ENCODE data around the gene EPB41L2. TPM values are rescaled to one million over a fixed set of nuclear protein-coding genes. Genes with fewer than 3 reads are reported as not detected.

Gene EPB41L2
- total RNA-seq, 4 donors from 2014 or later, result 45.3 to 102 (median 61.9) TPM

- TF ChIP-seq POLR2AphosphoS5 (IDR thresholded peaks at IDR 0.05) (no peak), POLR2A (IDR thresholded peaks at IDR 0.05) (no peak), CTCF (IDR thresholded peaks at IDR 0.05) (no peak), EP300 (IDR thresholded peaks at IDR 0.05; ENCODE audit: low read depth) (no peak)
- H3K27me3 ChIP-seq, result no peaks in the 10 kb centered on the region
- H3K27ac ChIP-seq, result no peak overlapping the region
- 56 to 62% methylated on average over 1 of the region's 1 CpG for WGBS, 2 donors (ENCODE audit: low coverage in 1 of 2)
- intact Hi-C loops (cut with DNase I; ENCODE audit: low total_unique reads), result no loop called here
- DNase-seq, result no peak
- peaks cover 0 to 20% (median 4%) of the 10 kb centered on the region in 4 donors for H3K4me1 ChIP-seq
- in situ Hi-C loops (cut with MboI; ENCODE audit: low pct_ligation_motif_present in 1 of 4, low pct_unique_long_range_greater_than_20kb in 1 of 4, low sequenced_read_pairs in 3 of 4), result no loop called here
- no peaks in the 10 kb centered on the region for H3K9me3 ChIP-seq
- H3K36me3 ChIP-seq, result no peaks in the 10 kb centered on the region
- no peak overlapping the region for H3K4me3 ChIP-seq
Observed at GRCh38 chr6:130959951-130960350, 103.1 kb downstream of the EPB41L2 start.

GRCh38 chr6:130958468-130958867, 104.6 kb downstream of the EPB41L2 start:
- intact Hi-C loops (cut with DNase I; ENCODE audit: low total_unique reads), result no loop called here
- no peaks in the 10 kb centered on the region for H3K27me3 ChIP-seq
- WGBS, 2 donors (ENCODE audit: low coverage in 1 of 2), result 77 to 85% methylated on average over 2 of the region's 2 CpGs
- H3K4me3 ChIP-seq, result no peak overlapping the region
- in situ Hi-C loops (cut with MboI; ENCODE audit: low pct_ligation_motif_present in 1 of 4, low pct_unique_long_range_greater_than_20kb in 1 of 4, low sequenced_read_pairs in 3 of 4), result no loop called here
- peaks cover 0 to 14% (median 4%) of the 10 kb centered on the region in 4 donors for H3K4me1 ChIP-seq
- TF ChIP-seq EP300 (IDR thresholded peaks at IDR 0.05; ENCODE audit: low read depth) (no peak), POLR2AphosphoS5 (IDR thresholded peaks at IDR 0.05) (no peak), CTCF (IDR thresholded peaks at IDR 0.05) (no peak), POLR2A (IDR thresholded peaks at IDR 0.05) (no peak)
- no peaks in the 10 kb centered on the region for H3K36me3 ChIP-seq
- no peak for DNase-seq
- H3K27ac ChIP-seq, result no peak overlapping the region
- H3K9me3 ChIP-seq, result no peaks in the 10 kb centered on the region

GRCh38 chr6:130955755-130956154, 107.3 kb downstream of the EPB41L2 start:
- Histone ChIP-seq H3K36me3 (no peaks in the 10 kb centered on the region), H3K9me3 (no peaks in the 10 kb centered on the region), H3K27ac (no peak overlapping the region), H3K27me3 (no peaks in the 10 kb centered on the region), H3K4me1 (peaks cover 0 to 13% (median 4%) of the 10 kb centered on the region in 4 donors), H3K4me3 (no peak overlapping the region)
- TF ChIP-seq POLR2AphosphoS5 (IDR thresholded peaks at IDR 0.05) (no peak), EP300 (IDR thresholded peaks at IDR 0.05; ENCODE audit: low read depth) (no peak), POLR2A (IDR thresholded peaks at IDR 0.05) (no peak), CTCF (IDR thresholded peaks at IDR 0.05) (no peak)
- intact Hi-C loops (cut with DNase I; ENCODE audit: low total_unique reads), result no loop called here
- 58 to 64% methylated on average over 2 of the region's 2 CpGs for WGBS, 2 donors (ENCODE audit: low coverage in 1 of 2)
- no peak for DNase-seq
- in situ Hi-C loops (cut with MboI; ENCODE audit: low pct_ligation_motif_present in 1 of 4, low pct_unique_long_range_greater_than_20kb in 1 of 4, low sequenced_read_pairs in 3 of 4), result no loop called here

GRCh38 chr6:130949553-130949952, 113.5 kb downstream of the EPB41L2 start:
- Histone ChIP-seq H3K27me3 (no peaks in the 10 kb centered on the region), H3K9me3 (no peaks in the 10 kb centered on the region), H3K36me3 (no peaks in the 10 kb centered on the region), H3K27ac (no peak overlapping the region), H3K4me3 (no peak overlapping the region), H3K4me1 (peaks cover 0 to 32% (median 5%) of the 10 kb centered on the region in 4 donors)
- intact Hi-C loops (cut with DNase I; ENCODE audit: low total_unique reads), result no loop called here
- in situ Hi-C loops (cut with MboI; ENCODE audit: low pct_ligation_motif_present in 1 of 4, low pct_unique_long_range_greater_than_20kb in 1 of 4, low sequenced_read_pairs in 3 of 4), result no loop called here
- WGBS, 2 donors (ENCODE audit: low coverage in 1 of 2), result 83 to 93% methylated on average over 1 of the region's 1 CpG
- no peak for DNase-seq
- TF ChIP-seq EP300 (IDR thresholded peaks at IDR 0.05; ENCODE audit: low read depth) (no peak), CTCF (IDR thresholded peaks at IDR 0.05) (no peak), POLR2A (IDR thresholded peaks at IDR 0.05) (no peak), POLR2AphosphoS5 (IDR thresholded peaks at IDR 0.05) (no peak)
